ENCODE results near the gene TSEN15.

The TSEN15 gene

GRCh38 chr1:184005506-184005905 is 46.0 kb upstream of the TSEN15 start:
- POLR2A ChIA-PET = no interaction called here
- TF ChIP-seq ZNF391 (tag by site-specific recombination; IDR thresholded peaks at IDR 0.05; ENCODE audit: borderline replicate concordance, low read depth) = no peak
- TF ChIP-seq AEBP2 (tag by site-specific recombination; IDR thresholded peaks at IDR 0.05; ENCODE audit: borderline replicate concordance) = no peak
- TF ChIP-seq ZNF184 (tag by site-specific recombination; IDR thresholded peaks at IDR 0.05) = no peak
- no peak for TF ChIP-seq ZNF155 (tag by site-specific recombination; IDR thresholded peaks at IDR 0.05)
- TF ChIP-seq BCL11A (tag by site-specific recombination; IDR thresholded peaks at IDR 0.05; ENCODE audit: low read depth) = no peak
- TF ChIP-seq WT1 (tag by site-specific recombination; IDR thresholded peaks at IDR 0.05) = no peak
- no peak for TF ChIP-seq ZBTB1 (tag by site-specific recombination; IDR thresholded peaks at IDR 0.05)
- TF ChIP-seq ZNF549 (tag by site-specific recombination; IDR thresholded peaks at IDR 0.05) = no peak
- no peak for TF ChIP-seq ZBTB21 (tag by site-specific recombination; IDR thresholded peaks at IDR 0.05)
- no peak for TF ChIP-seq ZNF274 (IDR thresholded peaks at IDR 0.05; ENCODE audit: low read length)
- TF ChIP-seq ZNF274 (tag by site-specific recombination; IDR thresholded peaks at IDR 0.05; ENCODE audit: borderline replicate concordance) = no peak
- Histone ChIP-seq H3K4me3 (ENCODE audit: low read depth, low read length) (no peak overlapping the region), H3K36me3 (ENCODE audit: control insufficient read depth in 2 of 2, insufficient read depth in 1 of 2, low read length in 2 of 2) (no peaks in the 10 kb centered on the region), H3K4me1 (ENCODE audit: control insufficient read depth, insufficient read depth, low read length) (no peaks in the 10 kb centered on the region), H3K9me3 (ENCODE audit: control insufficient read depth, insufficient read depth, low read depth, low read length) (no peaks in the 10 kb centered on the region), H3K27ac (ENCODE audit: extremely low read depth, low read depth, low read length) (no peak overlapping the region)
- CTCF ChIA-PET = no interaction called here

- Histone ChIP-seq H3K4me1 (ENCODE audit: control insufficient read depth, insufficient read depth, low read length) (no peaks in the 10 kb centered on the region), H3K27ac (ENCODE audit: extremely low read depth, low read depth, low read length) (no peak overlapping the region), H3K4me3 (ENCODE audit: low read depth, low read length) (no peak overlapping the region), H3K36me3 (ENCODE audit: control insufficient read depth in 2 of 2, insufficient read depth in 1 of 2, low read length in 2 of 2) (no peaks in the 10 kb centered on the region), H3K9me3 (ENCODE audit: control insufficient read depth, insufficient read depth, low read depth, low read length) (no peaks in the 10 kb centered on the region)
- ChIA-PET POLR2A (no interaction called here), CTCF (no interaction called here)
- TF ChIP-seq ZFP3 (tag by site-specific recombination; IDR thresholded peaks at IDR 0.05; ENCODE audit: low read depth) = no peak
- TF ChIP-seq GLIS1 (tag by site-specific recombination; IDR thresholded peaks at IDR 0.05) = no peak
- TF ChIP-seq ZNF223 (tag by site-specific recombination; IDR thresholded peaks at IDR 0.05) = no peak
- TF ChIP-seq ZNF341 (tag by site-specific recombination; IDR thresholded peaks at IDR 0.05; ENCODE audit: low read depth) = no peak
- no peak for TF ChIP-seq RBAK (tag by site-specific recombination; IDR thresholded peaks at IDR 0.05)
- no peak for TF ChIP-seq SP3 (tag by site-specific recombination; IDR thresholded peaks at IDR 0.05)
- no peak for TF ChIP-seq ZNF560 (tag by site-specific recombination; IDR thresholded peaks at IDR 0.05; ENCODE audit: borderline replicate concordance)
- no peak for TF ChIP-seq ZNF23 (tag by site-specific recombination; IDR thresholded peaks at IDR 0.05; ENCODE audit: borderline replicate concordance)
Measured at GRCh38 chr1:184010788-184011187, 40.7 kb upstream of the TSEN15 start.

GRCh38 chr1:184012187-184012586 is 39.3 kb upstream of the TSEN15 start:
- Histone ChIP-seq H3K27ac (ENCODE audit: extremely low read depth, low read depth, low read length) (no peak overlapping the region), H3K9me3 (ENCODE audit: control insufficient read depth, insufficient read depth, low read depth, low read length) (no peaks in the 10 kb centered on the region), H3K36me3 (ENCODE audit: control insufficient read depth in 2 of 2, insufficient read depth in 1 of 2, low read length in 2 of 2) (no peaks in the 10 kb centered on the region), H3K4me1 (ENCODE audit: control insufficient read depth, insufficient read depth, low read length) (no peaks in the 10 kb centered on the region), H3K4me3 (ENCODE audit: low read depth, low read length) (no peak overlapping the region)
- CTCF ChIA-PET = no interaction called here
- POLR2A ChIA-PET = no interaction called here
- TF ChIP-seq ZNF747 (tag by site-specific recombination; IDR thresholded peaks at IDR 0.05) (no peak), ZNF585B (tag by site-specific recombination; IDR thresholded peaks at IDR 0.05) (no peak), ZNF555 (tag by site-specific recombination; conservative IDR thresholded peaks at IDR 0.05) (no peak), SP2 (tag by site-specific recombination; IDR thresholded peaks at IDR 0.05) (no peak), ZNF324 (tag by site-specific recombination; IDR thresholded peaks at IDR 0.05) (no peak), KLF10 (tag by site-specific recombination; IDR thresholded peaks at IDR 0.05) (no peak), ZNF623 (tag by site-specific recombination; IDR thresholded peaks at IDR 0.05) (no peak), ZNF701 (tag by site-specific recombination; IDR thresholded peaks at IDR 0.05) (no peak), ZNF23 (tag by site-specific recombination; IDR thresholded peaks at IDR 0.05; ENCODE audit: borderline replicate concordance) (no peak), ZNF133 (tag by site-specific recombination; IDR thresholded peaks at IDR 0.05) (no peak), ZNF660 (tag by site-specific recombination; IDR thresholded peaks at IDR 0.05) (no peak), ZBTB1 (tag by site-specific recombination; IDR thresholded peaks at IDR 0.05) (no peak), BCL6B (tag by site-specific recombination; IDR thresholded peaks at IDR 0.05) (no peak), KLF17 (tag by site-specific recombination; IDR thresholded peaks at IDR 0.05) (no peak), YY1 (tag by site-specific recombination; IDR thresholded peaks at IDR 0.05) (no peak), GFI1B (tag by site-specific recombination; IDR thresholded peaks at IDR 0.05) (no peak)

All from HEK293 (cell line).